IMR-90 (cell line): ENCODE results near the gene TTC21A. TPM values are rescaled to one million over a fixed set of nuclear protein-coding genes. Genes with fewer than 3 reads are reported as not detected.

Experiments
- ATAC-seq: fragments of 200-7000 bp; cut with Tn5 transposase; 2 replicates; pipeline ENCODE4 v1.9.1; 2020; ENCODE audit warnings: low read depth, mild to moderate bottlenecking, moderate library complexity
- BruUV-seq: library from RNA; stranded (reverse); fragments of 400-500 nt; replicated peaks from 2 replicates; lab custom pipeline; 2021; lab: Mats Ljungman, UMichigan
- CTCF ChIA-PET: fragments of 300-600 bp; formaldehyde crosslinking; extraction: SDS; loops from one replicate; lab custom pipeline; 2021; ENCODE audit warnings: antibody characterized with exemption; lab: Yijun Ruan, JAX
- POLR2A ChIA-PET: fragments of 300-600 bp; sonication (Branson Sonifier 250); formaldehyde crosslinking; loops from one replicate; lab custom pipeline; 2022; ENCODE audit warnings: antibody characterized with exemption; ENCODE audit not compliant: unreplicated experiment; lab: Charles Lee
- DNase-seq: peaks from one replicate; pipeline ENCODE4 v3.0.0; 2013
- H2AFZ ChIP-seq: replicated peaks from 2 replicates; pipeline ENCODE3; 2013; ENCODE audit warnings: low read length, mild to moderate bottlenecking; ENCODE audit not compliant: poor library complexity
- H2AK5ac ChIP-seq: 2 replicates; pipeline ENCODE4 v1.6.1; 2013; ENCODE audit warnings: low read depth, low read length, inconsistent platforms
- H2AK9ac ChIP-seq: replicated peaks from 2 replicates; pipeline ENCODE3; 2013; ENCODE audit warnings: mild to moderate bottlenecking, low read depth, low read length, moderate library complexity; ENCODE audit not compliant: poor library complexity
- H2BK120ac ChIP-seq: 2 replicates; pipeline ENCODE4 v1.6.1; 2013; ENCODE audit warnings: low read depth, low read length, inconsistent platforms
- H2BK15ac ChIP-seq: 3 replicates; pipeline ENCODE4 v1.6.1; 2013; ENCODE audit warnings: low read depth, low read length, inconsistent platforms
- H2BK20ac ChIP-seq: 2 replicates; pipeline ENCODE4 v1.6.1; 2013; ENCODE audit warnings: low read depth, mild to moderate bottlenecking, inconsistent platforms, low read length, moderate library complexity
- H2BK5ac ChIP-seq: 2 replicates; pipeline ENCODE4 v1.6.1; 2013; ENCODE audit warnings: mild to moderate bottlenecking, low read depth, low read length, inconsistent platforms; ENCODE audit not compliant: poor library complexity, severe bottlenecking
- H3K14ac ChIP-seq: replicated peaks from 2 replicates; pipeline ENCODE4 v1.6.1; 2013; ENCODE audit warnings: low read depth, low read length, inconsistent platforms
- H3K18ac ChIP-seq: 2 replicates; pipeline ENCODE4 v1.6.1; 2013; ENCODE audit warnings: low read depth, low read length, control low read depth
- H3K23ac ChIP-seq: 2 replicates; pipeline ENCODE4 v1.6.1; 2013; ENCODE audit warnings: low read depth, low read length, inconsistent platforms
- H3K27ac ChIP-seq: 2 replicates; pipeline ENCODE4 v1.5.1; 2013; ENCODE audit warnings: mild to moderate bottlenecking, control low read depth, low read length; ENCODE audit not compliant: insufficient read depth
- H3K27me3 ChIP-seq: 2 replicates; pipeline ENCODE4 v1.6.1; 2013; ENCODE audit warnings: low read length; ENCODE audit not compliant: control insufficient read depth, insufficient read depth
- H3K36me3 ChIP-seq: 2 replicates; pipeline ENCODE4 v1.6.1; 2013; ENCODE audit warnings: low read length, mixed read lengths; ENCODE audit not compliant: control insufficient read depth, insufficient read depth
- H3K4ac ChIP-seq: 2 replicates; pipeline ENCODE4 v1.6.1; 2013; ENCODE audit warnings: low read depth, low read length, inconsistent platforms
- H3K4me1 ChIP-seq: 2 replicates; pipeline ENCODE4 v1.6.1; 2013; ENCODE audit warnings: low read length, mixed read lengths; ENCODE audit not compliant: control insufficient read depth, insufficient read depth
- H3K4me2 ChIP-seq: 2 replicates; pipeline ENCODE4 v1.6.1; 2013; ENCODE audit warnings: low read depth, mild to moderate bottlenecking, control low read depth, low read length, moderate library complexity
- H3K4me3 ChIP-seq: 2 replicates; pipeline ENCODE4 v1.5.1; 2013; ENCODE audit warnings: low read depth, mild to moderate bottlenecking, control low read depth, low read length, moderate library complexity; ENCODE audit not compliant: insufficient read depth
- H3K56ac ChIP-seq: 2 replicates; pipeline ENCODE4 v1.6.1; 2013; ENCODE audit warnings: low read length, inconsistent platforms; ENCODE audit not compliant: insufficient read depth; ENCODE audit errors: extremely low read depth
- H3K79me1 ChIP-seq, 2 experiments: 2 replicates each; pipeline ENCODE4 v1.6.1; 2013; ENCODE audit warnings: low read length in 2 of 2, inconsistent platforms in 1 of 2, low read depth in 1 of 2
- H3K9ac ChIP-seq: 2 replicates; pipeline ENCODE4 v1.6.1; 2013; ENCODE audit warnings: low read depth, low read length, control low read depth
- H3K9me1 ChIP-seq: 2 replicates; pipeline ENCODE4 v1.6.1; 2013; ENCODE audit warnings: low read length, inconsistent platforms; ENCODE audit not compliant: insufficient read depth
- H3K9me3 ChIP-seq: 2 replicates; pipeline ENCODE4 v1.6.1; 2013; ENCODE audit warnings: low read length; ENCODE audit not compliant: control insufficient read depth, insufficient read depth
- H4K20me1 ChIP-seq: 2 replicates; pipeline ENCODE4 v1.6.1; 2013; ENCODE audit warnings: low read length, inconsistent platforms; ENCODE audit not compliant: insufficient read depth
- H4K5ac ChIP-seq: 2 replicates; pipeline ENCODE4 v1.6.1; 2013; ENCODE audit warnings: mild to moderate bottlenecking, low read depth, low read length, control low read depth
- H4K8ac ChIP-seq, 2 experiments: 2 replicates each; pipeline ENCODE4 v1.6.1; 2013; ENCODE audit warnings: low read depth in 2 of 2, low read length in 2 of 2, control low read depth in 1 of 2, inconsistent platforms in 1 of 2
- H4K91ac ChIP-seq: 2 replicates; pipeline ENCODE4 v1.6.1; 2013; ENCODE audit warnings: low read depth, low read length, inconsistent platforms; ENCODE audit not compliant: insufficient read depth
- BHLHE40 ChIP-seq: fragments of 150-350 bp; IDR thresholded peaks from 2 replicates; pipeline ENCODE4 v1.6.1; 2016; ENCODE audit warnings: mild to moderate bottlenecking, low read depth, low read length
- CHD1 ChIP-seq: IDR thresholded peaks from 2 replicates; pipeline ENCODE4 v1.6.1; 2012; ENCODE audit warnings: low read depth, low read length, improper control_type of control experiment
- CTCF ChIP-seq: conservative IDR thresholded peaks from 2 replicates; pipeline ENCODE4 v1.5.1; 2012; ENCODE audit warnings: mild to moderate bottlenecking, low read depth, low read length, improper control_type of control experiment
- FOS ChIP-seq: fragments of 150-350 bp; IDR thresholded peaks from 2 replicates; pipeline ENCODE4 v1.6.1; 2016; ENCODE audit warnings: low read depth, low read length
- MAFK ChIP-seq: IDR thresholded peaks from 2 replicates; pipeline ENCODE4 v1.6.1; 2012; ENCODE audit warnings: low read depth, low read length, improper control_type of control experiment
- MXI1 ChIP-seq: IDR thresholded peaks from 2 replicates; pipeline ENCODE4 v1.6.1; 2012; ENCODE audit warnings: low read depth, mild to moderate bottlenecking, low read length, moderate library complexity, borderline replicate concordance
- NFE2L2 ChIP-seq: fragments of 150-350 bp; IDR thresholded peaks from 2 replicates; pipeline ENCODE4 v1.6.1; 2016; ENCODE audit warnings: low read depth, mild to moderate bottlenecking, low read length
- POLR2A ChIP-seq: IDR thresholded peaks from 2 replicates; pipeline ENCODE4 v1.6.1; 2012; ENCODE audit warnings: mild to moderate bottlenecking, low read depth, low read length
- RCOR1 ChIP-seq: IDR thresholded peaks from 2 replicates; pipeline ENCODE4 v1.6.1; 2012; ENCODE audit warnings: mild to moderate bottlenecking, low read length, improper control_type of control experiment; ENCODE audit not compliant: insufficient replicate concordance
- RFX5 ChIP-seq: IDR thresholded peaks from 2 replicates; pipeline ENCODE4 v1.8.0; 2012; ENCODE audit warnings: low read depth, mild to moderate bottlenecking, low read length, moderate library complexity
- SMC3 ChIP-seq: fragments of 150-350 bp; IDR thresholded peaks from 2 replicates; pipeline ENCODE4 v1.6.1; 2016; ENCODE audit warnings: low read depth, mild to moderate bottlenecking, antibody characterized with exemption, low read length, moderate library complexity
- WGBS, 2 experiments: methylation state at CpG; one replicate each; pipeline versions ENCODE4 v1.1.5 to v1.1.7; 2013; ENCODE audit warnings: missing lambda C conversion rate in 2 of 2; ENCODE audit not compliant: insufficient read length in 1 of 2; ENCODE audit errors: extremely low coverage in 2 of 2; 5-methylcytosine and 5-hydroxymethylcytosine counted together
- dilution Hi-C: fragments of 300-500 bp; cut with HindIII; formaldehyde crosslinking; loops from one replicate; pipeline ENCODE4 v1.14.3; 2018; ENCODE audit warnings: low sequenced_read_pairs; ENCODE audit not compliant: unreplicated experiment
- in situ Hi-C: fragments of 300-500 bp; cut with MboI; formaldehyde crosslinking; loops from 3 replicates; pipeline ENCODE4 v1.14.3; 2019; ENCODE audit warnings: low sequenced_read_pairs, inconsistent platforms, mixed read lengths
- intact Hi-C: fragments of 100-400 bp; cut with micrococcal nuclease; formaldehyde crosslinking; loops from 2 replicates; pipeline ENCODE4 v1.10.0; 2022
- polyA plus RNA-seq, 3 experiments: library from polyadenylated mRNA; depleted of rRNA; stranded (reverse); fragments of >200 nt; gene quantifications; 2 replicates each; pipeline ENCODE4 v1.2.3, GENCODE V29; 2012; ENCODE audit warnings: low replicate concordance in 1 of 3
- total RNA-seq: library from RNA; depleted of rRNA; stranded (reverse); fragments of >200 nt; gene quantifications from 2 replicates; pipeline ENCODE4 v1.2.3, GENCODE V29; 2012
- TF ChIP-seq, protein P1 (sequence below): fragments of 150-350 bp; IDR thresholded peaks from 2 replicates; pipeline ENCODE4 v1.6.1; 2016; ENCODE audit warnings: low read depth, mild to moderate bottlenecking, low read length, moderate library complexity, borderline replicate concordance

The TTC21A gene
- total and polyA plus RNA-seq, 2 of the 4 experiments (the other 2 are of a cell fraction): 0.90 to 1.8 TPM

GRCh38 chr3:39146083-39146501, 38.6 kb downstream of the TTC21A start:
- Histone ChIP-seq H2BK20ac (no peak overlapping the region), H2AK5ac (peak overlapping the region; percentile 52; the same call in 1 of the 2 replicates), H3K9ac (no peak overlapping the region), H3K36me3 (peaks cover 40% of the 10 kb centered on the region), H2BK120ac (no peak overlapping the region), H3K4me2 (no peak overlapping the region), H3K4me3 (no peak overlapping the region), H2AK9ac (no peak overlapping the region), H3K23ac (no peak overlapping the region), H4K91ac (peak overlapping the region; percentile 27; the same call in 1 of the 2 replicates), H2BK15ac (no peak overlapping the region), H4K8ac (no peak overlapping the region), H4K5ac (no peak overlapping the region), H3K27ac (peak overlapping the region; percentile 10), H3K4me1 (peaks cover 51% of the 10 kb centered on the region), H3K18ac (no peak overlapping the region), H3K56ac (no peak overlapping the region), H4K20me1 (peaks cover 96% of the 10 kb centered on the region), H3K14ac (no peak overlapping the region), H2AFZ (no peak overlapping the region), H3K27me3 (no peaks in the 10 kb centered on the region), H3K9me3 (no peaks in the 10 kb centered on the region), H2BK5ac (peak overlapping the region; percentile 42), H3K9me1 (peaks cover 44% of the 10 kb centered on the region), H3K4ac (peak overlapping the region; percentile 80), H3K79me1 (peaks cover 12 to 88% of the 10 kb centered on the region in 2 experiments; a peak in 3 of 4 replicates)
- ChIA-PET CTCF (no interaction called here), POLR2A (no interaction called here)
- TF ChIP-seq, protein P1, sequence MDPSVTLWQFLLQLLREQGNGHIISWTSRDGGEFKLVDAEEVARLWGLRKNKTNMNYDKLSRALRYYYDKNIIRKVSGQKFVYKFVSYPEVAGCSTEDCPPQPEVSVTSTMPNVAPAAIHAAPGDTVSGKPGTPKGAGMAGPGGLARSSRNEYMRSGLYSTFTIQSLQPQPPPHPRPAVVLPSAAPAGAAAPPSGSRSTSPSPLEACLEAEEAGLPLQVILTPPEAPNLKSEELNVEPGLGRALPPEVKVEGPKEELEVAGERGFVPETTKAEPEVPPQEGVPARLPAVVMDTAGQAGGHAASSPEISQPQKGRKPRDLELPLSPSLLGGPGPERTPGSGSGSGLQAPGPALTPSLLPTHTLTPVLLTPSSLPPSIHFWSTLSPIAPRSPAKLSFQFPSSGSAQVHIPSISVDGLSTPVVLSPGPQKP: no peak
- TF ChIP-seq RCOR1: no peak
- no peak for TF ChIP-seq RFX5
- TF ChIP-seq FOS: no peak
- no peak for TF ChIP-seq CTCF
- no peak for TF ChIP-seq MAFK
- no peak for TF ChIP-seq BHLHE40
- TF ChIP-seq SMC3: no peak
- TF ChIP-seq MXI1: no peak
- no peak for TF ChIP-seq CHD1
- no peak for TF ChIP-seq POLR2A
- TF ChIP-seq NFE2L2: no peak
- 79% methylated on average over 3 of the region's 11 CpGs; no CpG with 5 or more reads in 1 of the 2 experiments for WGBS, 2 experiments
- intact Hi-C loops: no loop called here
- DNase-seq (no peak), ATAC-seq (no peak)
- in situ Hi-C loops: no loop called here
- BruUV-seq: no TSS peak
- dilution Hi-C loops: no loop called here
